GM18502 (cell line): ENCODE measurements around the gene PMM1.
A peak's percentile ranks its signal among the peaks of the same experiment; 100 is the strongest.
"Not testable (repeated sequence)": the region's sequence is repeated elsewhere in the genome, so short reads cannot be mapped to it uniquely, and the experiment has no call there.

ENCODE experiments used
- ATAC-seq: cut with Tn5 transposase; IDR thresholded peaks from one replicate; pipeline ENCODE4 v1.9.1; 2021; ENCODE audit warnings: mild to moderate bottlenecking; ENCODE audit not compliant: unreplicated experiment, poor library complexity

PMM1 gene

DNA sequence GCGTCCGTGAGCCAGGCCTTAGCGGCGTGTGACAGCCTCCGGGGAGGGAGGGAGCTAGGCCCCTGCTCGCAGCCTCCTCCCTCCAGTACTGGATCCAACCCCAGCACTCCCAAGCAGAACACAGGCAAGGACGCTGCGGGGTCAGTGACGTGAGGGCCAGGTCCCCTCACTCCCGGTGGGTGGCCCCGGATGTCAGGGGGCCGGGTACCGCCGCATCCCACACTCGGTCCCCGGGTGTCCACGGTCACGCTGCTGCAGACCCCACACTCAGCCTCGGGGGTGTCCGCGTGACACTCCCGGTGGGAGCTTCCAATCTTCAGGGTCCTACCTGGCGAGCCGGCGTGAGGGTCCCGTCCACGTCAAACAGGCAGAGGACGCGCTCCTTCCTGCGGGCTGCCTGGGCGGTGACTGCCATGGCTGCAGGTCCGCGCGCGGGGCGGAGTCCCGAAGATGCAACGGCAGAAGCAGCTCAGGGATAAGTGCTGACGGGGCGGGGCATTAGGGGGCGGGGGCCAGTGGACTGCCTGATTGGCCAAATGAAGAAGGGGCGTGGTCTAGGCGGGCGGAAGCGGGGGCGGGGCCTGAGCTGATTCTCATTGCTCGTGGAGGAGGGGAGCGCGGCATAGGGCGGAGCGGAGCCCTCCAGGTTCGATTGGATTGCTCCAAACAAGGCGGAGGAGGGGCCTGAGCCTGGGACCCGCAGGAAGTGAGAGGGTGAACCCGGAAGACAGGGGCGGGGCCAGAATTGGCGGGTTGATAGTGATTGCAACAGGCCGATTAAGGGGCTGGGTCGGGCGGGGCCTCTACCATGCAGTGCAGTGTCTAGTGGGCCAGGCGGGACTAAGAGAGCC, at the start of gene PMM1:
PMM1 (minus strand) TSS at position 450 of the 851 bp plus-strand sequence; CDS start at position 415, 35 bp downstream.
- ATAC-seq = peak; percentile 87

DNA sequence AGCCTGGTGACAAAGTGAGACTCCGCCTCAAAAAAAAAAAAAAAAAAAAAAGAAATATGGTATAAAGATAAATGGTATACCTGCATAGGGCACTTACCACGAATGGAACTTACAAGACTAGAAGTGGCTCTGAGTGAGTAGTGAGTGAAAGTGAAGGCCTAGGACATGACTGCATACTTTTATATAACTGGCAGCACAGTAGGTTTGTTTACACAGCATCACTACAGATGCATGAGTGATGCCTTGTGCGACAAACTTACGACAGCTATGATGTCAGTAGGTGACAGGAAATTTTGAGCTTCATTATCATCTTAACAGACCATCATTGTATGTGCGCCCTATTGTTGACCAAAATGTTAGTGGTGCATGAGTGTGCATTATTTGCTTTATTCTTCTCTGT, 49.1 kb upstream of the PMM1 start:
- ATAC-seq = no peak

DNA sequence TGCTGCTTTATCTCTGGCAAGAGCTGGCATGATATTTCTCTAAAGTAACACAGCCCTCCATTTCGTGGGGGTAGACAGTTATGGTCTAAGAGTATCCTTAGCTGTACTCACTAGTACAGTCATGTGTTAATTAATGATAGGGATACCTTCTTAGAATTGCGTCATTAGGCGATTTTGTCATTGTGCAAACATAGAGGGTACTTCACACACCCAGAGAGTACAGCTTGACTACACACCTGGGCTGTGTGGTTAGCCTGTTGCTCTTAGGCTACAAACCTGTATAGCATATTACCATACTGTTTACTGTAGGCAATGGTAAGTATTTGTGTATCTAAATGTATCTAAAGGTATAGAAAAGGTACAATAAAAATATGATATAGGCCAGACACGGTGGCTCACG, 48.5 kb upstream of the PMM1 start:
- no peak for ATAC-seq

DNA sequence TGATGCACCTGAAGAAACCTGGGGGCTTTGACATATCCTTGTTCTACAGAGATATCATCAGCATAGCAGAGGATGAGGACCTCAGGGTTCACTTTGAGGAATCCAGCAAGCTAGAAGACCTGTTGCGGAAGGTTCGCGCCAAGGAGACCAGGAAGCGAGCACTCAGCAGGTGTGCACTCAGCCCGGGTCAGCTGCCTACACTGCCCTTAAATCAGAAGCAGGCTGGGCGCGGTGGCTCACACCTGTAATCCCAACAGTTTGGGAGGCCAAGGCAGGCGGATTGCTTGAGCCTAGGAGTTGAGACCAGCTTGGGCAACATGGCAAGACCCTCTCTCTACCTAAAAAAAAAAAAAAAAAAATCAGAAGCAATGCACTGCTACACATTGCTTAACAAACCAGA, 48.0 kb upstream of the PMM1 start:
- ATAC-seq = not testable (repeated sequence)

DNA sequence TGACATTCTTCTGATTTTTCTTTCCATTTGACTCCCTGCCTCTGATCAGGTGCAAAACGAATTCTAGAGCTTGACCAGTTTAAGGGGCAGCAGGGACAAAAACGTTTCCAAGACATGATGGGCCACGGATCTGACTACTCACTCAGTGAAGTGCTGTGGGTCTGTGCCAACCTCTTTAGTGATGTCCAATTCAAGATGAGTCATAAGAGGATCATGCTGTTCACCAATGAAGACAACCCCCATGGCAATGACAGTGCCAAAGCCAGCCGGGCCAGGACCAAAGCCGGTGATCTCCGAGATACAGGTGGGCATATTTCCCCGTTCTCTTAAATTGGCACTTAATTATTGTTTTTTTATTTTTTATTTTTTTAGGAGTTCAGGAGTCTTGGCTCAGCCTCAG, 46.8 kb upstream of the PMM1 start:
- ATAC-seq = no peak

DNA sequence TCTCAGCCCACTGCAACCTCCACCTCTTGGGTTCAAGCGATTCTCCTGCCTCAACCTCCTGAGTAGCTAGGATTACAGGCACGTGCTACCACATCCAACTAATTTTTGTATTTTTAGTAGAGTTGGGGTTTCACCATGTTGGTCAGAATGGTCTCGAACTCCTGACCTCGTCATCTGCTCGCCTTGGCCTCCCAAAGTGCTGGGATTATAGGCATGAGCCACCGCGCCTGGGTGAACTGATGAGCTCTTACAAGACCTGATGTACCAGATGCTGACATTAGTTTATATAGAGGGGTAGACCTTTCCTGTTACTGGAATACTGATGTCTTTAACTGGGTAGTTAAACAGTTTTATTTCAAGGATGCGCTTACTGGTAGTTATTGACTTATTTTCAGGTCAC, 45.0 kb upstream of the PMM1 start:
- ATAC-seq = not testable (repeated sequence)

DNA sequence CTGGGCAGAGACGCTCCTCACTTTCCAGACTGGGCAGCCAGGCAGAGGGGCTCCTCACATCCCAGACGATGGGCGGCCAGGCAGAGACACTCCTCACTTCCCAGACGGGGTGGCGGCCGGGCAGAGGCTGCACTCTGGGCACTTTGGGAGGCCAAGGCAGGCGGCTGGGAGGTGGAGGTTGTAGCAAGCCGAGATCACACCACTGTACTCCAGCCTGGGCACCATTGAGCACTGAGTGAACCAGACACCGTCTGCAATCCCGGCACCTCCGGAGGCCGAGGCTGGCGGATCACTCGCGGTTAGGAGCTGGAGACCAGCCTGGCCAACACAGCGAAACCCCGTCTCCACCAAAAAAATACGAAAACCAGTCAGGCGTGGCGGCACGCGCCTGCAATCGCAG, 42.0 kb upstream of the PMM1 start:
- not testable (repeated sequence) for ATAC-seq

DNA sequence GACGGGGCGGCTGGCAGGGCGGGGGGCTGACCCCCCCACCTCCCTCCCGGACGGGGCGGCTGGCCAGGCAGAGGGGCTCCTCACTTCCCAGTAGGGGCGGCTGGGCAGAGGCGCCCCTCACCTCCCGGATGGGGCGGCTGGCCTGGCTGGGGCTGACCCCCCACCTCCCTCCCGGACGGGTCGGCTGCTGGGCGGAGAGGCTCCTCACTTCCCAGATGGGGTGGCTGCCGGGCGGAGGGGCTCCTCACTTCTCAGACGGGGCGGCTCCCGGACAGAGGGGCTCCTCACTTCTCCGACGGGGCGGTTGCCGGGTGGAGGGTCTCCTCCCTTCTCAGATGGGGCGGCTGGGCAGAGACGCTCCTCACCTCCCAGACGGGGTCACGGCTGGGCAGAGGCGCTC, 41.5 kb upstream of the PMM1 start:
- ATAC-seq = not testable (repeated sequence)

DNA sequence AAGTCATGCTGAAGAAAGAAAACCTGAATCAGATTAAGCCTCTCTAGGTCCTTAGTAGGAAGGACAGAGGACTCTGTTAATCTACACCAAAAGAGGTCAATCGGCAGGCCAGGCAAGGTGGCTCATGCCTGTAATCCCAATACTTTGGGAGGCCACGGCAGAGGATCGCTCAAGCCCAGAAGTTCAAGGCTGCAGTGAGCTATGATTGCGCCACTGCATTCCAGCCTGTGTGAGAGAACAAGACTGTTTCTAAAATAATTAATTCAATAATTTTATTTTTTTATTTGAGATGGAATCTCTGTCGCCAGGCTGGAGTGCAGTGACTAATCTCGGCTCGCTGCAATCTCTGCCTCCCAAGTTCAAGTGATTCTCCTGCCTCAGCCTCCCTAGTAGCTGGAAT, 35.9 kb upstream of the PMM1 start:
- ATAC-seq = no peak

DNA sequence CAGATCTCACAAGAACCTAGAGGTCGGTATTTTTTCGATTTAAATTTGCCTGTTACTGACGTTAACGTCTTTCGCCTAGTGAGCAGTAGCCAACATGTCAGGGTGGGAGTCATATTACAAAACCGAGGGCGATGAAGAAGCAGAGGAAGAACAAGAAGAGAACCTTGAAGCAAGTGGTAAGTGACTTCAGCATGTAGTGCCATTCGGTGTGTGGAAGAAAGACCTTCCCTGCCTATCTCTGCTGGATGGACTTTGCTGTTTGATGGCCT, 32.2 kb upstream of the PMM1 start:
- ATAC-seq = no peak

DNA sequence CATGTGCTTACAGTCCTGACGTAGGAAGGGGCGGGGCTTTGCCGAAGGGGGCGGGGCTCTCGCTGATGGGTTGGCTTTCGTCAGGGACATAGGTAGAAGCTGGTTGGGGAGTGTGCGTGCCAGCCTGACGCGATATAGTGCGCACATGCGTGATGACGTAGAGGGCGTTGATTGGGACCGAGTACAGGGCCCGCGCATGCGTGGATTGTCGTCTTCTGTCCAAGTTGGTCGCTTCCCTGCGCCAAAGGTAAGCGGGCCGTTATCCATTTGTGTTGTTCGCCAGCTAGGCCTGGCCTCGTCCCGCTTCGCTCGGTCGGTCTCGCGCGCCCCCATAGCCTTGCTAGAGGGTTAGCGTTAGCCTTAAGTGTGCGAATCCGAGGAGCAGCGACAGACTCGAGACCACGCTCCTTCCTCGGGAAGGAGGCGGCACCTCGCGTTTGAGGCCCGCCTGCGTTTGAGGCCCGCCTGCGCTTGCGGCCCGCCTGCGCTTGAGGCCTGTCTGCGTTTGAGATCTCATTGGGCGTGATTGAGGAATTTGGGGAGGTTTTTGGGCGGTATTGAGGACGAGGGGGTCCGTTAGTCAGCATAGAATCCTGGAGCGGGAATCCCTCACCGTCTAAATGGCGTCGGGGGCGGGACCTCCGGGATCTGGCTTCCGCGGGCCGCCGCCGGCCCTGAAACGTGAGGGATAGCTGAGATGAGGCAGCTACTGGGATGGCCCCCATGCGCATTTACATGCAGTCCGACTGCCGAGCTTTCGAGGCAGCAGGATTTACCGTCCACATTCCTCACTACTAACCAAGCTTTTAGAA, 31.7 kb upstream of the PMM1 start, which contains the start of gene XRCC6:
XRCC6 (plus strand) TSS at position 197 of the 812 bp plus-strand sequence. CDS start 710 bp downstream, outside the sequence.
- peak; percentile 79 for ATAC-seq

DNA sequence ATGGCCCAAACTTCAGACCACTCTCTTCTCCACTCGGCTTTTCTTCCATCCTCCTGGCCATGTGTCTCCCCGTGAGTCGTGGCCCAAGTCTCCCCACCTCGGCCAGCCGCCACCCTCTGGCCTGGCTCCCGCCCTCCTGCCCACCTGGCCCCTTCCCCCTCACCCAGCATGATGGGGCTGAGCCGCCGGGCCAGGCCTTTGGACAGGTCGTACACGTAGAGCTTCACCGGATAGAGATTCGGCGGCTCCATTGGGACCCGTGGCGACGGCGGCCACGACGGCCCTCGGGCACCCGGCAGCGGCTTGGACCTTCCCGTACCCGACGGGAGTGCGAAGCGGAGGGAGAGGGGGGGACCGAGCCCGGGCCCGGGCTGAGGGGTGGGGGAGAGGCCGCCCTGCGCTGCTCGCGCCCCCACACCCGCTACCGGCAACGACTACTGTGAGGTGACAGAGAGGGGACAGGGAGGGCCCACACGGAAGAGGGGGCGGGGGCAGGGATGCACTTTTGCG, 31.0 kb upstream of the PMM1 start, which contains the start of gene DESI1:
DESI1 (minus strand) TSS at position 455 of the 510 bp plus-strand sequence; CDS start at position 251, 204 bp downstream.
- ATAC-seq = peak; percentile 32

DNA sequence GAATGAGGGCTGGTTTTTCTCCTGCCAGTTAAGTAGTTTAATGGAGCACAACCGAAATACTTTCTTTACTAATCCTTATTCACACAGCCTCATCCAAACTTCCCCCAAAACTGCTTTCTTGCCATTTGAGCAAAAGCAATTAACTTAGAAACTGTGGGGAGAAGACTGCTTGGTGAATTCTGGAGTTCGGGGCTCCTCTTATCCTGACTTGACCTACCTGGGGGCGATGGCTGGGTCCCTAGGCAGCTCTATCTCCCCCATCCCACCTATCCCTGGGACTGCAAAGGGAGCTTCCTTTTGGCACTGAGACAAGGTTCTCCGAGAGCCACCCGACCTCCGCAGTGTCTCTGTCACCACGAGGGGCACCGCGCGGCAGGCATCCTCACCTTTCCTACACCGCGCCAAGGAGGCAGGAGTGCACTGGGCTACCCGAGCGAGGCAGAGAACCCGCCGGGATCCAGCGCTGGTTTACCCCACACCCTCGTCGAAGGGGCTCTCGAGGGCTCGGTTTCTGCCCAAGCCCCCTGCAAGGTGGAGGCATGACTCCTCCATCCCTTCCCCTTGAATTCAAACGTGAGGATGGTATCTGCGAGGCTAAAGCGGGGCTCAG, 30.4 kb upstream of the PMM1 start:
- peak; percentile 26 for ATAC-seq

DNA sequence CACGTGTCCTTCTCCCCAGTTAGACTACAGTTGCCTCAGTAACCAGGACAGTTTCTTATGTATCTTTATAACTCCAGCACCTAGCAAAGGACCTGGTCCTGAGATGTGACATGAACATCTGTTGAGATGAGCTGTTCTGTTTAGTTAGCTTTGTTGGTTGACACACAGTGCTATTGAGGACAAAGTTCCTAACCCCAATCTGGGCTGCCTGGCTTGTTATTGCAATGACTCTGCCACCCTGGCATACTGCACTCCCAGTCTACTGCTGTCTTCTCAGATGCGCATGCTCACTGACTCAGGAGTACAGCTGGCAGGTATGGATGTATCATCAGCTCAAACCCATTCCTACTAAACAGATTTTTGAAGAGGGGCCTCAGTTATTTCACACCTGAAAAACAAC, 23.8 kb upstream of the PMM1 start:
- ATAC-seq = no peak

DNA sequence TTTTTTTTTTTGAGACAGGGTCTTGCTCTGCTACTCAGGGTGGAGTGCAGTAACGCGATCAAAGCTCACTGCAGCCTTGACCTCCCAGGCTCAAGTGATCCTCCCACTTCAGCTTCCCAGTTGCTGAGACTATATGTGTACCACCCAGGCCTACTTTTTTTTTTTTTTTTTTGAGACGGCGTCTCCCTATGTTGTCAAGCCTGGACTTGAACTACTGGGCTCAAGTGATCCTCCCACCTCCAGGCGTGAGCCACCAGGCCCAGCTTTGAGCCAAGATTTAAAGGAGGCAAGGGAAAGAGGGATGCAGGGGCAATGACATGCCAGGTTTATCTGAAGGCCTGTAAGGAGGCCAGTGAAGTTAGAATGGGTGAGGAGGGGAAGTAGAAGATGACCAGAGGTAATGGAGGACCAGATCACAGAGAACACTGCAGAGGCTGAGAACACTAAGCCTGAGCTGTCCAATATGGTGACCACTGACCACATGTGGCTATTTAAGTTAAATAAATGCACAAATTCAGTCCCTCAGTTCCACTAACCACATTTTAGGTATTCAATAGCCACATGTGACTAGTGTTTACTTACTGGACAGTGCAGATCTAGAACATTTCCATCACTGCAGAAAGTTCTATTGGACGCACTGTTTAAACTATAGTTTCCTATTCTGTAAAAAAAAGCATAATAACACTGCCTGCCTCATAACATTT, 23.1 kb upstream of the PMM1 start:
- no peak for ATAC-seq

DNA sequence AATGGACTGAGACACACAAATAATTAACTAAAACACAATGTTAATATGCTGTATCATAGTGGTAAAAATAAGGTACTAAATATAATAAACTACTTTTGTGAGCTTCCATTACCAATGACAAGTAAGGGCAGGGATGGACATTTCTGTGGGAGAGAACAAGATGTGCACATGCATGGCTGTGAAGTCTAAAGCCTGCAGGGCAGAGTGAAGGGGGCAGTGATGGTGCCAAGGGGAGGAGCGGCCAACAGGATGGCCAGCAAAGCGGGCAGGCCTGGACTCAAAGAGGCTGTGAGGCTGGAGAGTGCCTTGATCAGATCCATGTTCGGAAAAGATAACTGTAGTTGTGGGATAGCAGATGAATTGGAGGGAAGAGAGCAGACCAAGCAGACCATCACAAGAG, 18.7 kb upstream of the PMM1 start:
- no peak for ATAC-seq

DNA sequence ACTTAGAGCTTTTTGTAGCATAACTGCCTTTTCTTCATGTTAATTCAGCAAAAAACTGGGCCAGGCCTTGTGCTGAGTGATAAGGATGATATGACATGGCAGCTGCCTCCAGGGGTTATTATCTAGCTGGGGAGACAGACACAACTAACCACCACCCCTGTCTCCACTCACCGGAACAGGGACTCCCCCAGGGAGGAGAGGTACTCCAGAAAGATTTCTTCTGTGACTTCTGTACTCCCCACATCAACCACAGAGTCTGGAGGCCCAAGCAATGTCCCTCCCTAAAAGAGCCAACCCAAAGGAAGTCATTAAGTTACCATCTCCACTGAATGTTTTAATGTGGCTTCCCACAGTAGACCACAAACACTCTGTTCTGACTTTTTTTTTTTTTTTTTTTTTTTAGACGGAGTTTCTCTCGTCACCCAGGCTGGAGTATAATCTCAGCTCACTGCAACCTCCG, 14.3 kb upstream of the PMM1 start:
- ATAC-seq = peak; percentile 81

DNA sequence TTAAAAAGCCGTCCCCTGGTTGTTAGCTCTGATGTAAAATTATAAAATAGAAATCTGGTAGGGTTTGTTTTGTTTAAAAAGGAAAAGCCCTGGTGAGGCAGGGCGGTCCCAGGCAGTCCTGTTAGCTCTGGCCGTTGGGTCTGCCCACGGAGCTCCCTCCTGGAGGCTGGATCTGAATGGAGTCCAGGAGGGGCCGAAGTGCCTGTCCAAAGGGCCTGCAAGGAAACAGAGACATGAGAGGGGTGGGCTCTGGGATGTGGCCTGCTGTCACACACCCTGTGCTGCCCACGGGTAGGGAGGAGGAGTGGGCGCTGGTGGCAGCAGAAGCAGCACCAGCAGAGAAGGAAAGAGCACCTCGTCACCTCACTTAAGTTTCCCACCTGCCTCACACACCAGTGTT, 11.3 kb upstream of the PMM1 start:
- no peak for ATAC-seq

DNA sequence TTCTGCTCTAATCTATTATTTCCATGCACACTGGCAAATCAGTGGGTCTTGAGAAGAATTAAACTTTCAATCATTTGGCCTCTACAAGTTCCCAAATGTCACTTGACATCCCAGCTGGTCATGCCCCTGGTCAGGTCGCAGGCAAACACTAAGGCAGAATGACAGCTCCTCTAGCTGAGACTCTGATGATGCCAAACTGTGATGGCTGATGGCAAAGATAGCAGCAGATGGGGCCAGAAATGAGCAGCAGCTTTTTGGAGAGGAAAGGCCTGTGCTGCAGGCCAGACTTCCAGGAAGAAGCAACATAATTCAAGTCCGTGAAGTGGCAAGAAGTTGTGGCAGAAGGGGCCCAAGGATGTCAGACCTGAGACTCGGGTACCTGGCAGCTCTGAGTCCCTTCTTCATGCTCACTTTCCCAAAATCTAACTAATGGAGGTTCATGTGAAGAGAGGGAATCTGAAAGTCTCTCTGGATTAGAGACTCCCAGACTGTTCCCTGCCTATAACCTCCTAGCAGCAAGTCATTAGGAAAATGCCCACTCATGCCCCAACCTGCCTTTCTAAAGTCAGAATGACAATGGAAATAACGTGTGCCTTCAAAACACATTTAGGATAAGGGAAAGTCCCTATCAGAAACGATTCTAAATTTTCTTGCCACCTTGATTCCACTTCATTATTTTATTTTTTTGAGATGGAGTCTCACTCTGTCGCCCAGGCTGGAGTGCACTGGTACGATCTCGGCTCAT, 9.4 kb upstream of the PMM1 start:
- ATAC-seq = no peak
